CMK (cell line): ENCODE results near the gene SLC27A5.

Experiments
- DNase-seq: peaks from one replicate; pipeline ENCODE4 v3.0.0-alpha.2; 2010; ENCODE audit warnings: low read depth

SLC27A5 gene, protein sequence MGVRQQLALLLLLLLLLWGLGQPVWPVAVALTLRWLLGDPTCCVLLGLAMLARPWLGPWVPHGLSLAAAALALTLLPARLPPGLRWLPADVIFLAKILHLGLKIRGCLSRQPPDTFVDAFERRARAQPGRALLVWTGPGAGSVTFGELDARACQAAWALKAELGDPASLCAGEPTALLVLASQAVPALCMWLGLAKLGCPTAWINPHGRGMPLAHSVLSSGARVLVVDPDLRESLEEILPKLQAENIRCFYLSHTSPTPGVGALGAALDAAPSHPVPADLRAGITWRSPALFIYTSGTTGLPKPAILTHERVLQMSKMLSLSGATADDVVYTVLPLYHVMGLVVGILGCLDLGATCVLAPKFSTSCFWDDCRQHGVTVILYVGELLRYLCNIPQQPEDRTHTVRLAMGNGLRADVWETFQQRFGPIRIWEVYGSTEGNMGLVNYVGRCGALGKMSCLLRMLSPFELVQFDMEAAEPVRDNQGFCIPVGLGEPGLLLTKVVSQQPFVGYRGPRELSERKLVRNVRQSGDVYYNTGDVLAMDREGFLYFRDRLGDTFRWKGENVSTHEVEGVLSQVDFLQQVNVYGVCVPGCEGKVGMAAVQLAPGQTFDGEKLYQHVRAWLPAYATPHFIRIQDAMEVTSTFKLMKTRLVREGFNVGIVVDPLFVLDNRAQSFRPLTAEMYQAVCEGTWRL

DNA sequence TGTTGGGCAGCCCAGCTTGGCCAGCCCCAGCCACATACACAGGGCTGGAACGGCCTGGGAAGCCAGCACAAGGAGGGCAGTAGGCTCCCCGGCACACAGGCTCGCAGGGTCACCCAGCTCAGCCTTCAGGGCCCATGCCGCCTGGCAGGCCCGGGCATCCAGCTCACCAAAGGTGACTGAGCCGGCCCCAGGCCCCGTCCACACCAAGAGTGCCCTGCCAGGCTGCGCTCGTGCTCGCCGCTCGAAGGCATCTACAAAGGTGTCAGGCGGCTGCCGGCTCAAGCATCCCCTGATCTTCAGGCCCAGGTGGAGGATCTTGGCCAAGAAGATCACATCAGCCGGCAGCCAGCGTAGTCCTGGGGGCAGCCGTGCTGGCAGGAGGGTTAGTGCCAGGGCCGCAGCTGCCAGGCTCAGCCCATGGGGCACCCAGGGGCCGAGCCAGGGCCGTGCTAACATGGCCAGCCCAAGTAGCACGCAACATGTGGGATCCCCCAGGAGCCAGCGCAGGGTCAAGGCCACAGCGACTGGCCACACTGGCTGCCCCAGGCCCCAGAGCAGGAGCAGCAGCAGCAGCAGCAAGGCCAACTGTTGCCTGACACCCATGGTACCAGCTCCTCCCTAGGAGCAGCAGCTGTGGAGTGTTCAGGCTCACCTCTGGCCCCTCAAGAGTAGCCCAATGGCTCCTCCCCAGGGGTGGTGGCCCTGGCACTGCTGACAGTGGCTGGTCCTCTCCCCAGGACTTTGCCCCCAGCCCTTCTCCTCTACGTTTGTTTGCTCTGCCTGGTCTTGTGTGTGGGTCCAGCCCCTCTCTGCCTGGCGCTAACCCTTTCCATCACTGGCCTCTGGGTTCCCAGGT, at the start of gene SLC27A5:
SLC27A5 (minus strand) TSS at position 640 of the 856 bp plus-strand sequence; CDS start at position 603, 37 bp downstream.
- DNase-seq = no peak

DNA sequence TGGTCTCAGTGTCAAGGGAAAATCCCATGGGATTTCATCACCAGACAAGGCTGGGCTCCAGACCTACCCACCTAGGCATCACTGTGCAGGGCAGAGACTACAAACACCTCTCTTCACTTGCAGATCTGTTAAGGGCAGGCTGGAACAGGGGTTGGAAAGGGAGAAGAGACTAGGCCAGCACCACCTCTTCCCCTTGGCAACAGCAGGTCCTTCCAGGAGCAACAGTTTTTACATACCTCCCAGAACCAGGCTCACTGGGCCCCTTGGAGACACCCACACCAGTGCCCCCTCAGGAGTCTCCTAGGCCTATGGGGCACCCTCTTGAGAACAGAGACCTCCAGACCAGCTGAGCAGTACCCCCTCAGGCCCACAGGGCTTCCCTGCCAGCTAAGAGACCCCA, 49.1 kb upstream of the SLC27A5 start:
- DNase-seq = no peak

DNA sequence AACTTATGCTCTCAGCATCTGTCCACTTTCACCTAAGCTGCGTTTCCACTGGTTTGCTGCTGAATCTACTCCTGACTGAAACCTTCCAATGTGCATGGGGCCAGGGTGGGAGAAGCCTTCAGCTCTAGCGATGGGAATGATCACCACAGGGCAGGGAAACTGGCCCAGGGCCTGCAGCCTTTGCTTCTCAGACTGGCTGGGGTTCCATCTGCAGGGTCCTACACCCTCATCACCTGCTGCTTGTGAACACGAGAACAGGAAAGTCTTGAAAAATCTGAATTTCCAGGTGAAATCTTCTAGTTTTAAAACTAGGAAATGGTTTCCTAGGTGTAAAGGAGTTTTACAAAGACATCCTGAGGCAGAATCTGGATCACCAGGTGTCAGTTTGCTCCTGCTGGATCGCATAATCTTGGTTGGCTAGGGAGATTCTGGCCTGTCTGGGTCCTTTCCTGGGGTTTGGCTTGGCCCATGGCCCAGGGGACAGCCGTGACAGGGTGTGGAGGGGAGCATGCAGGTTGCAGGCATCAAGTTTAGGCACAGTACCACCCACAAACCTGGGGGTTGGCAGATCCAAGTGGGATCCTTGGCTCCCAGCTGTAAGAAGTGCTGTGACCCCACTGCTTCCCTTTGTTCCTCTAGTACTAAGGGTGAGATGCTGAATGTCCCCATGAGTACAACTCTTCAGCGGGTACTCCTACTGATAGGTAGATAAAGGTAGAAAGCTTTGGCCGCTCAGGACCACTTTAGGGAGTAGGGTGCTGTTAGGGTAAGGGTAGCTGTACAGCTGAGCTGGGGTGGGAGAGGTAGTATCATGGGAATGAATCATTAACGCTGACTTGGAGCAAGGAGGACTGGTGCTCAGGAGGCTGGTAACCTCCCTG, 48.5 kb upstream of the SLC27A5 start:
- DNase-seq = no peak

DNA sequence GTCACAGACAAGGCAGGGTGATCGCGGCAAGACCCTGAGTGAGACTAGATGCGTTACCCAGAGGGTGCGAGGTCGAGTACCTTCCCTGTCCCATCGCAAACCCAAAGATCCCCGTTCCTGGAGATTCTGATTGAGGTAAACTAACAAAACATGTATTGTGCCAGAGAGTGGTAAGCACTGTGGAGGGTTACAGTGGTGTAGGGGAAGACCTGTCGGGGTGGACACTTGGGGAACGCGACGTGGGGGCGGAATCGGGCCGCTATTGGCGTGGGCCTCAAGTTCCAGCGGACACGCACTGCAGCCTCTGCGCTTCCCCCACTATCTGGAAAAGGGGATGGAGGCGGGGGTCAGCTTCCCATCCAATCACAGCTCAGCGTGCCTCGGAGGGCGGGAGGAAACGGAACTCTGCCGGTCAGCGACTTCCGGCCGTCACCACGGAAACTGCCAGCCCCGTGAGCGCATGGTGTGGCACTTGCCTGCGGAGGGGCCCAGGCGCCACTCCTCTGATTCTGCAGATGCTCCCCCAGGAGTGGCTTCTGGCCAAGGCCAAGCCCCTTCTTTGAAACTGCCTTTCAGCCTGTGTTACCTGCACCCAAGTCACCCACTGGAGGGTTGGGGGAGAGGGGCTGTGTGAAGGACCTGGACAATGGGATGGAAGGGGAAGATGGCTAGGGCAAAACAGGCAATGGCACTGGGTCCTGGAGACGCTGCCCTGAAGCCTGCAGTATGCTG, 47.6 kb upstream of the SLC27A5 start:
- DNase-seq = peak; percentile 98

DNA sequence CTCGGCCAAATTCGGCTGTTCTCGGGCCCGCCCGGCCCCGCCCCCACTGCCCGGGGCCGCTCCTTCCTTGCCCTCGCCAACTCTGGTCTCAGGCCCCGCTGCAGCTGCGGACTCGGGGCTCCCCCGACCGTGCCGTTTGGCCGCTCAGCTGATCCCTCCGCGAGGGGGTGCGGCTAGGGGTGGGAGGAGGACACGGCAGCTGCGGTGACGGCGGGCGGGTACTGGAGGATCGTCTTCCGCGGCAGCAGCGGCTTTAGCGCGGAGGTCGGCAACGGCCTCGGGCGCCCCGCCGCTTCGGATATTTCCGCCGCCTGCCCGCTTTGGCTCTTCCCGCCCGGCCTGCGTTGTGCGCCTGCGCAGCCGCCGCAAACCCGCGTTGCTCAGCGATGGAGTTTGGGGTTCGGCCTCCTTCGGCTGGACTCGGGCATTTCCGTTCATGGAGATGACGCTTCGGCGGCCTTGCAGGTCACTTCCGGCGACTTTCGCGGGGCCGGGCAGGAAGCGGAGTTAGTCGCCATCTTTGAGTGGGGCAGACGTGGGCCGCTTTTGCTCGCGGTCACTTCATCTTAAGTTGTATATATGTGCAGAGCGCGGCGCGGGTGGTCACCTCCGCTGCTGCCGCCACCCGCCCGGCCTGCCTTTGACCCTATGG, 47.0 kb upstream of the SLC27A5 start:
- peak; percentile 98 for DNase-seq

DNA sequence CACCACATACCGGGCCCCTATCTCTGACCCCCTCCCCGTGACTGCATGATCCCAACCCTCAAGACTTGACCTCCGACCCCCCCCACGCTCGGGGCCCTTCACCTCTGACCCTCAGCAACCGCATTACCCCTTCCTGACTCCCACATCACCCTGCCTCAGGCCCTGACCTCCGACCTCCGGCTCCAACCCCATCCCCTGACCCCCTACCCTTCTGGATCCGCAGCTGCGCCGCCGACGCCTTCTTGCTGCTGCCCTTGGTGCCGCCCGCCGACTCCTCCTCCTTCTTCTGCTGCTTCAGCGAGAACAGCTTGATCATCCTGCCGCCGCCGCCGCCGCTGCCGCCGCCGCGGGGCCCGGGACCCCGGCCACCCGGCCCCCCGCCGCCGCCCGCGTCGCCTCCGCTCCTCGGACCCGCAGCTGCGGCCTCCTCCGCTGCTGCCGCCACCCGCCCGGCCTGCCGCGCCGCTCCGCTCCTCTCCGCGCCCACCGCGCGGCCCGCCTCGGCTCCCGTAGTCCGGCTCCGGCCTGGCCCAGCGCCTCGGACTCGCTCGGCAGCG, 46.4 kb upstream of the SLC27A5 start, which contains the start of gene UBE2M:
UBE2M (minus strand) TSS at position 546 of the 557 bp plus-strand sequence; CDS start at position 316, 230 bp downstream.
- no peak for DNase-seq

DNA sequence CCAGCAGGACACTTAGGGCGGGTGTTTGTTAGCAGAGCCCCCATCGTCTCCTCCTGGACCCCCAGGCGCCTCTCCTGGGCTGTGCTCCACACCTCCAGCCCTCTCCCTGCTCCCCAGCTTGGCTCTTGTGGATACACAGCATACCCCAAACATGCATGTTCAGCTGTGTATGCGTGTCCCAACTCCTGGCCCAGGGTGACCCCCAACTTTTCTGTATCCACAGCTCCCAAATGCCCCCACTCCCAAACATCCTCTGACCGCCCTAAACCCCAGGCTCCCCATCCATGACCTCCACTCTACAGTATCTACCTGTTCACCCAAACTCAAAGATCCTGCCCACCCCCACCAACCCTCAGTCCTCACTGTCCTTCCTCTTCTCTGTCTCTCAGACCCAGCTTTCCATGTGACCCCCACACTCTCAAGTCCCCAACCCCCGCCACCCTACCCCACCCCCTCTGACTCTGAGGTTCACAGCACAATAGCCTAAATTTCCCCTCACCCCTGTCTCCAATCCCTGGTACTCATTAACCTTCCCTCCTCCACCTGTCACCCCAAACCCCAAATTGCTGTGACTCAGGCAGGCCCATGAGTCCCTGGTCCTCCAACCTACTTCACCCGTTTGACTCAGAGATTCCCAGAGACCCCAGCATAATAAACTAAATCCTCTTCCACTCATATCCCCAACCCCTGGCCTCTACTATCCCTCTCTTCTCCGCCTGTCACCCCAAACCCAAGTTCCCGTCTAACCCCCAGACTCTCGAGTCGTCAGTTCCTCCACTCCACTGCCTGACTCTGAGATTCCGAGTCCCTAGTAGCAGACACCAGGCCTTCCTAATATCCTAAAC, 45.7 kb upstream of the SLC27A5 start:
- no peak for DNase-seq

DNA sequence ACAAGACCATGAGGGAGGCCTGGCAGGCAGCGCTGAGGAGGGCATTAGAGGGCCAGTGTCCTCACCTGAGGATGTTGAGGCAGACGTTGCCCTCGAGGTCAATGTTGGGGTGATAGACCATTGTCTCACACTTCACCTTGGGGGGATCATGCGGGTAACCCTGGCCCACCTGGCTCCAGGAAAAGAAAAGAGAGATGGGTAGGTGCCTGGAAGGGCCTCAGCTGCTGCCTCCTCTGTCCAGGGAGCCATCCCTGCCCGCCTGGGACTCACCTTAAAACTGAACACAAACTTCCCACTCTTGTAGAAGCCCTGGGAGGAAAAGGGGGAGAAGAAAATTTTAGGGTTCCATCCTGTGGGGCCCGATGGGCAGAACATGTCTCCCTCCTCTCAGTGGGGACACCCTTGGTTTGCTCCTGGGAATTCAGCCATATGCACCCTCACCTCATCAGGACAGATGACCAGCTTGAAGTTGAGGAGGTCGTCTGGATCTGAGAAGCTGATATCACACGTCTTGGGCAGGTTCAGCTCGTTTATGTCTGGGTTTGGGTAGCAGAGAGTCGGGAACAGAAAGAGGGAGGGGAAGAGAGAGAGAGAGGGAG, 44.9 kb upstream of the SLC27A5 start:
- DNase-seq = no peak

DNA sequence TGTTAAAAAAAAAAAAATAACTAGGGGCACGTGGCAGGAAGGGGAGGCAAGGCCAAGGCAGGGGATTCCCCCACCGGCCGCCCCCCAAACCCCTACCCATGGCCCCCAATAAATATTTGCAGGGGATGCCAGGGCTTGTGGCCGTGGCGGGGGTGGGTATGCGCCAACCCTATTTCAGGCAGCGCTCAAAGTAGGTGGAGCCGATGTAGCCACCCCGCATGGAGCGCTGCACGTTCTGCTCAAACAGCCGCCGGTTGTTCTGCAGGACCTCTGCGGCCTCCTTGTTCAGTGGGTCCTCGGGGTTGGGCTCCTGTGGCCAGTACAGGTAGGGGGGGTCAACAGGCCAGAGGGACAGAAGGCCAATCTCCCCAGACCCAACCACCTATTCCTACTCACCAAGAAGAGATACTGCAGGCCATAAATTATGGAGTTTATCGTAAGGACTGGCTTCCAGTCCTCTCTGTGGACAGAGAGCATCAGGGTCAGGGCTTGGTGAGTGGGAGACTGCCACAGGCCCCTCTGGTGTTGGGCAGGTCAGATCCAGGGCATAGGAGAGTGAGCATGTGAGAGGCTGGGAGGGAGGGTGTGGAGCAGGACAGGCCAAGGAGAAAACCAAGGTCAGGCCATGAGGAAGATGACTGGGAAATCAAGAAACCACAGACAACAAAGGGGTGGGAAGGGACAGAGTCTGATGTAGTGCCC, 44.3 kb upstream of the SLC27A5 start:
- DNase-seq = no peak

DNA sequence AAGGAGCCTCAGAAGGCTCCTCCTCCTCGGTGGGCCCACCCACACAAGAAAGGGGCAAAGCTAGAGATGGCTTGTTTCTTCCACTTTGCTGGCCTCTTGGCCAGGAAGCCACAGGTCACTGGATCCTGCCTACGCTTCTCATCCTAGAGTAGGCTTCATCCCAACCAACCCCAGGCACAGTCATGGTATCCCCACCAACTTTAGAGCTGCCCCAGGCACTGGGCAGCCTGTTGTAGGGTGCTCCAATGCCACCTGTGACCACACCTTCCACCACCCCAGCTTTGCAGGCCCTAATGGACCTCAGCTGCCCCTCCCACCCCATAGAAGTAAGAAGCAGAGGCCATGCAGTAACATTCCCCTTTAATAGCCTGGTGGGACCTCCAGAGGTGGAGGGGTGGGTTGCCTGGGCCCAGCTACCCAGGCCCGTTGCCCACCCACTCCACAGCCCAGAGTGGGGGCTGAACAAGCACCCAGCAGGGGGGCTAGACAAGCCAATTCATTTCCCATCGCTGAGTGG, 43.6 kb upstream of the SLC27A5 start:
- DNase-seq = no peak

DNA sequence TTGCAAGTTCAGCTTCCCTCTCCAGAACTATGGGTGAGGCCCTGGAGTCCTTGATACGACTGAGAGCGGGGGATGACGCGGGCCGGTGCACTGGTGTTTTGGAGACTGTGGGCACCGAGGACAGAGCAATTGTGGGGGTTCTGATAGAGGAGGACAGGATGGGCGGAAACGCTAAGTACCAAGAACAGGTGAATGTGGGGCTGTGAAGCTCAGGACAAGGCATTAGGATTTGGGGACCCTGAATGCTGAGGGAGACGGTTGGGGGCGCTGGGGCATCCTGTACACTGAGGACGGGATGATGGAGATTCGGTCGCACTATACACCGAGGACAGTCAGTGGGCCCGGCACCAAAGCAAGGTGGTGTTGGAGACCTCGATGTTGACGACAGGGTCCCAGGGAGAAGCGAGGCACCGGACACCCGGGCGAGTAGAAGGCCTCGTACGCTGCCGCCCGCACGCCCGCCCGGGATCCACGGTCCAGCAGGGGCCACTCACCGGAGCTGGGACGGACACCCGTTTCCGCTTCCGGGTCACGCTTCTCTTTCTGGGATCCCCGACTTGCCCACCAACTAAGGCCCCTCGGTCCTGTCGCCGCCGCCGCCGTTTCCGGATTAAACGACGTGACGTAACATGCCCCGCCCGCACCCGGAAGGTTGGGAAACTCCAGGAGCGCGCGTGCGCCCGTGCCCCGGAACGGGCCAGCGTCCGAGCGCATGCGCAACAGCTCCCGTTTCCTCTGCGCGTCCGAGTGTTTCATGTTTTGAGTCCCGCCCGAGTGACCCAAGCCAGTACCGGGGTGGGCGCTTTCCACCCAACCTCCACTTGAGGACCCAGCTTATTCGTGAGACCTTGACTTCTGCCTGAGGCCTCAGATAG, 42.9 kb upstream of the SLC27A5 start, which contains the start of gene CHMP2A:
CHMP2A (minus strand) TSS at position 612 of the 875 bp plus-strand sequence. CDS start 893 bp downstream, outside the sequence.
- peak; percentile 95 for DNase-seq

DNA sequence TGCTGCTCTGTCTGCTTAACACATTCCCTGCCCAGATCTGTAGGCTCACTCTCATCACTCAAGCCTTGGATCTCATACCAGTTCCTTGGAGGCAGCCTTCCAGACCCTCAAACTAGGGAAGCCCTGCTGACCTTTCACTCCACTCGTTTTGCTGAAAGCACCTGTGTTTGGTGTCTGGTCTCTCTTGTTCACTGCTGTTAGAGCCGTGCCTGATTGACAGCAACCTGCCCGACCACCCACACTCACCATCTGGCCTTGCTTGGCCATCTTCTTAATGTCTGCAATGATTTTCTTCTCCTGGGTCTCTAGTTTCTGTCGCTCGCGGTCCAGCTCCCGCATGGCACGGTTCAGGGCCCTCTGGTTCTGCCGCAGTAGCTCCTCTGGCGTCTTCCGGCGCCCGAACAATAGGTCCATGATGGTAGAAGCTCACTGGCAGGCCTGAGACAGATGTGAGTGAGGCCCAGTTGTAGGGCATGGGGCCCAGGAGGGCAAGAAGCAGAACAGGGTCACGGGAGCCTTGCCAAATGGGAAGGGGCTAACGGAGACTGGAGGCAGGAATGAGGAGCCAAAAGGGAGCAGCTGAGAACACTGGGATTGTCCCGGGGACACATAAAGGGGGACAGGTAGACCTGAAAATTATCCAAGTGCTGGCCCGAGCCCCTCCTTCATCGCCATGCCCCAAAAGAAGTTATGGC, 42.2 kb upstream of the SLC27A5 start:
- DNase-seq = no peak

DNA sequence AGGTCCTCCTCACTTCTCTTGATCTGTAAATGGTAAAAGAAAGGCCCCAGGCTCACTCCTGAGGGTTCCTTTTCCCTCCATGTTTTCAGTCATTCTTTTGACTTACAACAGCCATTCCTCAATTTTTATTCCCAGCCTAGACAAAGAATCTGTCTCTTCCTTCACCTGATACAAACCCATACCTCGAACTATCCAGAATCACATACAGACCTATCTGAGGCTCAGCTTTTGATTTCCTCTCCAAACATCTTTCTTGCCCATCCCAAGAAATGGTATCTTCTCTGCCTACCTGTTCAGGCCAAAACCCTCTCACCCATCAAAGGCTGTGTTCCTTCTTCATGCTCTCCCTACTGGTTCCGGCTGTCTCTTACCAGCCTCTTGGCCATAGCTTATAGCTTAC, 40.9 kb upstream of the SLC27A5 start:
- no peak for DNase-seq

DNA sequence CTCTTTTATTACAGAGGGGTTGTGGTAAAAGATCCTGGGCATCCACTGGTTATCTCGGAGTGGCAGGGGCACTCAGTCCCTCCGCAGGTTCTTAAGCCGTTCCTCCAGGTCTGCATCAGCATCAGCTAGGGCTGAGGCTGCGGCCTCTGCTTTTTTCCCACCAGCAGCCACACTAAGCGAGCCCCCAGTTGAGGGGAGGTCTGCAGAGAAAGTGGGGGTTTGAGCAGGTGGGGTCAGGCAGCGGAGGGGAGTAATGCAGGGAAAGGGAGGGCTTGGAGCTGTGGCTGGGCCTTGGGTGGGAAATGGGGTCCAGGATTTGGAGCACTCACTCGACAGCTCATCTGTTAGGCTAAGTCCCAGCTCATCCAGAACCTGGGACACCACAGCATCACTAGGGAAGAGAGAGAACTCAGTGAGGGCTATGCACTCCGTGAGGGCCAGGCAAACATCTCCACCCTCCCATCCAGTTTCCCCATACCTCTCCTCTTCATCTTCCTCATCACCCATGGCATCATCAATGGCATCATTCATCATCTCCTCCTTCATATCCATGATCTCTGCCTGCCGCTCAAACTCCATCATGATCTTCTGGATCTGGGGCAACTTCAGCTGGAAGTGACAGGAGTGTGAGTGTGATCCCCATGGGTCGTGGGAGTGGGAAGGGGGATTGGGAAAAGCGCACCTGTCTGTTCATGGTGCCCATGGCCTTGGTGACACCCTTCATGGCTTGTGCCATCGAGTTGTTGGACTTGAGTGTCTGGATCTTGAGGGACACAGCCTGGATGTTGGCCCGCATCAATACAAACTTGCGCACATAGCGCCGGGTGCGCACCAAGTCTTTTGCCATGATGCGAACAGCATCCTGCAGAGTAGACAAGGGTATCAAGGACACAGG, 40.0 kb upstream of the SLC27A5 start:
- no peak for DNase-seq

DNA sequence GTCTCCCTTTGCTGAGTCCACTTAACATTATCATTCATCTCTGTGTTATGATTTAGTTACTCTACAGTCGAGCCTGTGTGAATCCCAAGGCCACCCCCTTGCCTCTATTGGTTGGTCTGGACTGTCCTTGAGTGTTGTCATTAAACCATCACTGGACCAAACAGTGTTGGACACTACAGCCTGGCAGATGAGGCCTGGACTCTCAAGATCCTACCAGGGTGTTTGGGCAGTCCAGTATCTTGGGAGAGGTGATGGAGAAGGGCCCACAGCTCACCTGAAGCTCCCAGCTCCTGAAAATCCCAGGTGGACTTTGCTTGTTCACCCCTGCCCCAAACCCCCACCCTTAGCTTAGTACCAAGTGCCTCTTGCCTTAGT, 39.3 kb upstream of the SLC27A5 start:
- no peak for DNase-seq
